Omental fat pad (tissue), 4 donors: ENCODE results near the gene TANGO2. TPM values are rescaled to one million over a fixed set of nuclear protein-coding genes. Genes with fewer than 3 reads are reported as not detected.

Source experiments
- ATAC-seq: fragments of 150-250 bp; one replicate; pipeline ENCODE4 v1.9.1; 2016; ENCODE audit warnings: mild to moderate bottlenecking, moderate library complexity; ENCODE audit not compliant: low FRiP score
- DNase-seq: peaks from one replicate; pipeline ENCODE4 v3.0.0-alpha.2; 2019; ENCODE audit warnings: low spot score
- total RNA-seq, 4 donors: library from RNA; depleted of rRNA; stranded (reverse); fragments of >200 nt; gene quantifications; one replicate each; pipeline ENCODE4 v1.1.0, GENCODE V29; 2016
- TF ChIP-seq, protein P1 (sequence below), 3 donors: fragments of 450-650 bp; IDR thresholded peaks; one replicate each; pipeline ENCODE4 v1.5.1; 2016 to 2017; ENCODE audit warnings: antibody characterized with exemption in 3 of 3, mild to moderate bottlenecking in 3 of 3, moderate library complexity in 2 of 3

TANGO2 gene
- total RNA-seq, 4 donors from 2014 or later, result 35.3 to 48.4 (median 37.9) TPM

DNA sequence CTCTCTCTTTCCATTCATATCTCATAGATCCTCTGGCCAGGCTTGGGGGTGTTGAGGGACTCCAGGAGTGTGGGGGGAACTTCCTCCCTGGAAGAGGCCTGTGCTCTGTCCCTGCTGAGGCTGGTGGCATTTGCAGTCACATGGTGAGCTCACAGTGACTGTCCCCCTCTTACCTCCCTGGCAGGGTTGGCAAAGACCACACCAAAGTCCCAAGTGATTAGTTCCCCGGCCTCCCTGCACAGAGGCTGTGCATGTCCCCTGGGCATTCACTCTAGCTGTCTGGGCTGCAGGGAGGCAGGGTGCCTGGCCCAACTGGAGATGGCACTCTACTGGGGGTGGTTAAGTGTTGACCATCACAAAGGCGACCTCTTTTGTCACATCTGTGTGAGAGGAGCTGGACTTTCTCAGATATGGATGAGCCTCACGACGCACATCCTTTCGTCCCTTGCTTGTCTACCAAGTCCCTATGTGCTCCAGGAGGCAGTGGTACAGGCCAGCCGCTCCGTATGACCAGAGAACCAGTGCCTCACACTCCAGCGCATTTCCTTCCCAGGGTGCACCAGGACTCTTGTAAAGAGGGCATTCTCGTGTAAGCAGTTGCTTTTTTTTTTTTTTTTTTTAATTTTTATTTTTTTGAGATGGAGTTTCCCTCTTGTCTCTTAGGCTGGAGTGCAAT lies 8.8 kb downstream of the TANGO2 start:
- ATAC-seq (no peak), DNase-seq (no peak)
- TF ChIP-seq, protein P1, sequence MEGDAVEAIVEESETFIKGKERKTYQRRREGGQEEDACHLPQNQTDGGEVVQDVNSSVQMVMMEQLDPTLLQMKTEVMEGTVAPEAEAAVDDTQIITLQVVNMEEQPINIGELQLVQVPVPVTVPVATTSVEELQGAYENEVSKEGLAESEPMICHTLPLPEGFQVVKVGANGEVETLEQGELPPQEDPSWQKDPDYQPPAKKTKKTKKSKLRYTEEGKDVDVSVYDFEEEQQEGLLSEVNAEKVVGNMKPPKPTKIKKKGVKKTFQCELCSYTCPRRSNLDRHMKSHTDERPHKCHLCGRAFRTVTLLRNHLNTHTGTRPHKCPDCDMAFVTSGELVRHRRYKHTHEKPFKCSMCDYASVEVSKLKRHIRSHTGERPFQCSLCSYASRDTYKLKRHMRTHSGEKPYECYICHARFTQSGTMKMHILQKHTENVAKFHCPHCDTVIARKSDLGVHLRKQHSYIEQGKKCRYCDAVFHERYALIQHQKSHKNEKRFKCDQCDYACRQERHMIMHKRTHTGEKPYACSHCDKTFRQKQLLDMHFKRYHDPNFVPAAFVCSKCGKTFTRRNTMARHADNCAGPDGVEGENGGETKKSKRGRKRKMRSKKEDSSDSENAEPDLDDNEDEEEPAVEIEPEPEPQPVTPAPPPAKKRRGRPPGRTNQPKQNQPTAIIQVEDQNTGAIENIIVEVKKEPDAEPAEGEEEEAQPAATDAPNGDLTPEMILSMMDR (IDR thresholded peaks at IDR 0.05), result no peak

DNA sequence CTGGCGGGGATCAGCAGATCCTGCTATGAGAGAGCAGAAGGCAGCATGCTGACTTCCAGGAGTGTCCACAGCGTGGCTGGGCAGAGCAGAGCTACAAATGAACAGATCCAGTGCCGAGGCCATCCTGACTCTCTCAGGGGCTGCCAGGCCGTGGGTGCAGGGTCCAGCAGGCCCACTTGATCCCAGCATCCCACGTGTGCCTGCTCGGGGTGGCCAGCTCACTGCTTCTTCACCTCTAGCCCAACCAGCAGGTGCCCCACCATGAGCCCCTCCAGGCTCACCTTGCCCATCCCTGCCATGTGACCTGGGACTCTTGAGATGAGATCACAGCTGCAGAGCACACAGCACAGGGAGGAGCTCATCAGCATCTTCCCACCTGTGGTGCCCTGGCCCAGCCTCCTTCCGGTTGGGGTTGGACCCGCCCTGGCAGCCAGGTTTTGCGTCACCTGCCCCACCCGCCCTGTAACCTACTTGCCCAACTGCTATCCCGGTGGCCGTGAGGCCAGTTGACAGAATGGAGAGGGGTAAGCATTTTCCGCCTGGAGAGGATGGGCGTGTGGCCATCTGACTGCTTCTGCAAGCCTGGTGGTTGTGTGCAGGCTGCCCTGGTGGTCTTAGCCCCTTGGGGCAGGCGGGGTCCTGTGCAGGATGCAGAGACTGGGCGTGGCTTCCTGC lies 11.0 kb downstream of the TANGO2 start:
- no peak for ATAC-seq
- TF ChIP-seq, protein P1 (IDR thresholded peaks at IDR 0.05), result no peak

DNA sequence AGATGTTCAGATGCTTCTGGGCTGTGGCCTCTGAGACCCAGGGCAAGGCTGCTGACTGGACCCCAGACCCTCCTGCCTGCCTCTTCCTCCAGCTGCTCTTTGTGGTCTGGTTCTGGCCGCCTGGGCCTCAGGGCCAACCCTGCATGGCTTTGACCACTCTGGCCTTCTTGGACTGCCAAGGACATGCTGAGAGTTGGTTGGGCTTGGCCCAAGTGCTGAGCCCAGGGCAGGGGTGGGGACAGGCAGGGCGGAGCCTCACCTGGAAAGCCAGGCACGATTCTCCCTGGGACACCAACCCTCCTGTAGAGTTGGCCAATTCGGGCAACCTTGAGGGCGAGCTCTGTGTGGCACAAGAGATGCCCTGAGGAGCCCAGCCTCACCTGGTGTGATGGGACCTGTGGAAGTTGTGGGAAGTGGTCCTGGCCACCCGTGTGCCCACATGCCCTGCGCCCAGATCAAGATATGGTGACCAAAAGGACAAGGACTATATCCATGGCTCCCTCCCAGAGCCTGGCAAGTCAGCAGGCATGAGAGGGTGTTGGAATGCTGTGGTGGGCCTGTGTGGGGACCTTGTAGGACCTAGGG lies 11.6 kb downstream of the TANGO2 start:
- DNase-seq (no peak), ATAC-seq (no peak)
- TF ChIP-seq, protein P1 (IDR thresholded peaks at IDR 0.05), result no peak

More for the DNA sequence above, 11.0 kb downstream of the TANGO2 start:
- no peak for DNase-seq

DNA sequence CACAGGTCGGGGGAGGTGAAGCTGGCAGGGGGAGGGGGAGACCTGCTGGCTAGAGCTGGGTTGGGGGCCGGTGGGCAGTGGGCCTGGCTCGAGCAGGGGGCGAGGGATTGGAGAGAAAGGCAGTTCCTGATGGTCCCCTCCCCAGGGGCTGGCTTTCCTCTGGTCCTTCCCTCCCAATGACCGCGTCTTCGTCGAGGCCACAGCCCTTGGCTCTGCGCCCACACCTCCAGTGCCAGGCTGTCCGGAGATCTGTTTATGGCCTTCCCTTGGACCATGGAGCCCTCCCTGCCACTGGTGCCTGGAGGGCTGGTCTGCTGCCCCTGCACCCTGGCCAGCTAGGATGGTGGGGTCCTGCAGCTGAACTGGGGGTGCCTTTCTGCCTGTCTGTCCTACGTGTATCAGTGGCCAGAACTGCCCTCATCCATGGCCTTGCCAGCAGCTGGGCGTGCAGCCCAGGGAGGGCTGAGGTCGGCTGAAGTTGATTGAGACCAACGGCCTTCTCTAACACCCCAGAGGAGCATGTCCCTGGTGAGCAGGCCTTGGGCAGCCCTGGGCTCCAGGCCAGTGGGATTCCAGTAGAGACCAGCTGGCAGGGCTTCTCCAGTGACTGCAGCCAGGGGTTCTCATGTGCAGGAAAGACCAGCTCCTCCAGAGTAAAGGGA lies 12.3 kb downstream of the TANGO2 start:
- ATAC-seq, result no peak
- DNase-seq, result no peak
- TF ChIP-seq, protein P1 (IDR thresholded peaks at IDR 0.05), result no peak

DNA sequence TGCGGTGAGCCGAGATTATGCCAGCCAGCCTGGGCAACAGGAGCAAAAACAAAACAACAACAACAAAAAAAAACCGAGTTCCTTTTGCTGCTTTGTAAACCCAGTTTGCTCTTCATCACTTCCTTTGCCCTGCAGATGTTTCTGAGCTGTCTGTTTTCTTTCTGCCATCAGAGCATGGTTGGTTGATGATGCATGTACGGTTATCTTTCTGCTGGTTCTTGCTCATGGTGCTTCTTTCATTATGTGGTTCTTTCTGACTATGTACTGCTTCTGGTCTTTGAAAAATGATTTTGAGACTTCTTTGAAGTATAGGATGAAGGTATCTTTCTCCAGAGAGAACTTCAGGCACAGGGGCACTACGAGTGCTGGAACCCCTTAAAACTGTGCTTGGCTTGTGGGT lies 13.2 kb downstream of the TANGO2 start:
- ATAC-seq, result no peak
- TF ChIP-seq, protein P1 (IDR thresholded peaks at IDR 0.05), result no peak
- DNase-seq, result no peak

DNA sequence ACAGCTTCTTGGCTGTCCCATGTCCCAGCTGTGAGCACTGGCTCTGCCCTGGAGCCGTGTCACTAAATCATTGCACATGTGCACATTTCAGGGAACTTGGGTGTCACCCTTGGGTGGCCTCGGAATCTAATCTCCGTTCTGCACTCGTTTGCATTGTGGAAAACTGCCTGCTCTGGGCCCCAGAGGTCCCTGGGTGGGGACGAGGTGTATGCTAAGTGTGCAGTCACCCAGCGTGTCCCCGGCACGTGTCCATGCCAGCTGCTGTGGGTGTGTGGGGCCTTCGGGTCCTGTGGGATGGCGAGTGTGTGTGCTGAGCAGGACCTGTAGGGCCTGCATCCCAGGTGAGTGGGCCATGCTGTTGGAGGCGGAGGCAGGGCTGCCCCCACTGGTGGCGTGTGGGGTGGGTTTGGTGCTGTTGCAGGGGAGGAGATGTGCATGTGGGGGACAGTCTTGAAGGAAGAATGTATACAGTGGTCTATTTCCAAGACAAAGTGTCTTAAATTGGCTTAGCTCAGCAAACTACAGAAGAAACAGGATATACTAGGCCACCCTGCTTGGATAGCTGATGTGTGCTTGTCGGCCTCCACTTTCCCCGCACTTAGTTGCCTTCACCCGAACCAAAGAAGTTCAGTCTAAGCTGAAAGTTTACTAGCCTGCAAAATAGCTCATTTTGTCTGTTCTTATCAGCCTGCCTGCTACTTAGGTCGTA lies 14.6 kb downstream of the TANGO2 start:
- no peak for ATAC-seq
- TF ChIP-seq, protein P1 (IDR thresholded peaks at IDR 0.05), result no peak
- DNase-seq, result no peak
